Tibial artery (tissue), 4 donors: ENCODE measurements around the gene ASB2.

ENCODE experiments used
- DNase-seq, 2 donors: peaks; one replicate each; pipeline ENCODE4 v3.0.0-alpha.2; 2019
- H3K27ac ChIP-seq, 2 donors: fragments of 200-600 bp; sonication (generic) in 1 of 2; 1 replicate in 1 of 2; 2 replicates in 1 of 2; pipeline ENCODE4 v1.5.1; 2018 to 2019; ENCODE audit warnings: mild to moderate bottlenecking in 1 of 2
- H3K27me3 ChIP-seq, 2 donors: fragments of 200-600 bp; sonication (generic) in 1 of 2; one replicate each; pipeline versions ENCODE4 v1.5.1 to v1.6.0; 2016 to 2019
- H3K36me3 ChIP-seq, 3 donors: fragments of 200-600 bp; sonication (generic) in 2 of 3; one replicate each; pipeline ENCODE4 v1.5.1; 2016 to 2019; ENCODE audit warnings: mild to moderate bottlenecking in 2 of 3
- H3K4me1 ChIP-seq, 4 donors: fragments of 200-600 bp; sonication (generic) in 2 of 4; 1 replicate in 3 of 4; 2 replicates in 1 of 4; pipeline ENCODE4 v1.5.1; 2016 to 2019
- H3K4me3 ChIP-seq, 2 donors: fragments of 200-600 bp; sonication (generic) in 1 of 2; 1 replicate in 1 of 2; 2 replicates in 1 of 2; pipeline ENCODE4 v1.5.1; 2018 to 2019; ENCODE audit warnings: mild to moderate bottlenecking in 2 of 2
- H3K9me3 ChIP-seq, 3 donors: fragments of 200-600 bp; sonication (generic) in 1 of 3; one replicate each; pipeline ENCODE4 v1.5.1; 2016 to 2019
- intact Hi-C: fragments of 100-400 bp; cut with DNase I; formaldehyde crosslinking; loops from one replicate; pipeline ENCODE4 v1.15.0; 2023; ENCODE audit warnings: low total_unique reads
- TF ChIP-seq, protein P1 (sequence below), 2 experiments: fragments of 200-600 bp in 1 of 2; fragments of 450-650 bp in 1 of 2; IDR thresholded peaks; one replicate each; pipeline ENCODE4 v1.5.1; 2017 to 2019; ENCODE audit warnings: antibody characterized with exemption in 2 of 2, mild to moderate bottlenecking in 1 of 2, moderate library complexity in 1 of 2

Gene ASB2

DNA sequence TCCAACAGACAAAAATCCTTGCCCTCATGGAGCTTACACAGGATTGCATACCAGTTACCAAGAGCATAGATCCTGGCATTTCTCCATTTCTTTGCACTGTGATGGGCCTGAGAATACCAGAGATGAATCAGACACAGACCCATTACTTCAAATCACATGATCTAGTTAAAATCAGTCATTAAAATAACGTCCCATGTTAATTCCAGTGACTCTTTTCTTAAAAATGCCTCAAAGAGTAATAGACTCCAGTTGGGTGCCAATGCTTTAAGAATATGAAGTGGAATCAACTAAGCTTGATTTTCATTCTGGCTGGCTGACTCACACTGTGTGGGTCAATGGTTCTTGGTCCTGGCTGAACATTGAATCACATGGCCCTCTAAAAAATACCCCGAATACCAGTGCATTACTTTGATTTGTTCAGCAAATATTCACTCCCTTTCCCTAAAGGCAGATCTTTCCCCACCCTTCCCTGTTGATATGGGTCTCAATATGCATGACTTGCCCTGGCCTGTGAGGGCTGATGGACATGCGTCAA, 11.0 kb downstream of the ASB2 start:
- H3K27ac ChIP-seq = peak overlapping the region; percentile 89
- H3K9me3 ChIP-seq = no peaks in the 10 kb centered on the region
- H3K27me3 ChIP-seq = no peaks in the 10 kb centered on the region
- no peak overlapping the region for H3K4me3 ChIP-seq
- H3K4me1 ChIP-seq = peaks cover 0 to 72% (median 47%) of the 10 kb centered on the region in 4 donors
- intact Hi-C loops = no loop called here
- TF ChIP-seq, protein P1, sequence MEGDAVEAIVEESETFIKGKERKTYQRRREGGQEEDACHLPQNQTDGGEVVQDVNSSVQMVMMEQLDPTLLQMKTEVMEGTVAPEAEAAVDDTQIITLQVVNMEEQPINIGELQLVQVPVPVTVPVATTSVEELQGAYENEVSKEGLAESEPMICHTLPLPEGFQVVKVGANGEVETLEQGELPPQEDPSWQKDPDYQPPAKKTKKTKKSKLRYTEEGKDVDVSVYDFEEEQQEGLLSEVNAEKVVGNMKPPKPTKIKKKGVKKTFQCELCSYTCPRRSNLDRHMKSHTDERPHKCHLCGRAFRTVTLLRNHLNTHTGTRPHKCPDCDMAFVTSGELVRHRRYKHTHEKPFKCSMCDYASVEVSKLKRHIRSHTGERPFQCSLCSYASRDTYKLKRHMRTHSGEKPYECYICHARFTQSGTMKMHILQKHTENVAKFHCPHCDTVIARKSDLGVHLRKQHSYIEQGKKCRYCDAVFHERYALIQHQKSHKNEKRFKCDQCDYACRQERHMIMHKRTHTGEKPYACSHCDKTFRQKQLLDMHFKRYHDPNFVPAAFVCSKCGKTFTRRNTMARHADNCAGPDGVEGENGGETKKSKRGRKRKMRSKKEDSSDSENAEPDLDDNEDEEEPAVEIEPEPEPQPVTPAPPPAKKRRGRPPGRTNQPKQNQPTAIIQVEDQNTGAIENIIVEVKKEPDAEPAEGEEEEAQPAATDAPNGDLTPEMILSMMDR (IDR thresholded peaks at IDR 0.05) = no peak
- no peak for DNase-seq
- peaks cover 7 to 13% (median 11%) of the 10 kb centered on the region in 3 donors for H3K36me3 ChIP-seq

DNA sequence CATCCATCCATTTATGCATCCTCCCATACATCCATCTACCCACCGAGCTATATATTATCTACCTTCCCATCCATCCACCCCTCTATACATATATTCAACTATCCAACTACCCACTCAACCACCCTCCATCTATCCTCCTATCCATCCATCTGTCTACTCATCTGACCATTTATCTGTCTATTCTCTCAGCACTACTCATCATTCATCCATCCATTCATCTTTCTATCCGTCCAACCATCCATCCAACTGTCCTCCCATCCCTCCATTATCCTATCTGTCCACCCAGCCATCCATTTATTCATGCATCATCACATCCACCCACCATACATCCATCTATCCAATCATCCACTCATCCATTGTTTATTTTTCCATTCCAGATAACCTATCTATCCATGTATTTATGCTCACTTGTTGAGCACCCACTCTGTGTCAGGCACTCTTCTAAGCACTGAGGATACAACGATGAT, 11.5 kb downstream of the ASB2 start:
- DNase-seq = no peak
- H3K36me3 ChIP-seq = peaks cover 7 to 13% (median 11%) of the 10 kb centered on the region in 3 donors
- intact Hi-C loops = no loop called here
- TF ChIP-seq, protein P1 (IDR thresholded peaks at IDR 0.05) = no peak
- H3K27me3 ChIP-seq = no peaks in the 10 kb centered on the region
- H3K4me1 ChIP-seq = peaks cover 0 to 72% (median 42%) of the 10 kb centered on the region in 4 donors
- H3K4me3 ChIP-seq = no peak overlapping the region
- H3K9me3 ChIP-seq = no peaks in the 10 kb centered on the region
- H3K27ac ChIP-seq = peak overlapping the region; percentile 89

DNA sequence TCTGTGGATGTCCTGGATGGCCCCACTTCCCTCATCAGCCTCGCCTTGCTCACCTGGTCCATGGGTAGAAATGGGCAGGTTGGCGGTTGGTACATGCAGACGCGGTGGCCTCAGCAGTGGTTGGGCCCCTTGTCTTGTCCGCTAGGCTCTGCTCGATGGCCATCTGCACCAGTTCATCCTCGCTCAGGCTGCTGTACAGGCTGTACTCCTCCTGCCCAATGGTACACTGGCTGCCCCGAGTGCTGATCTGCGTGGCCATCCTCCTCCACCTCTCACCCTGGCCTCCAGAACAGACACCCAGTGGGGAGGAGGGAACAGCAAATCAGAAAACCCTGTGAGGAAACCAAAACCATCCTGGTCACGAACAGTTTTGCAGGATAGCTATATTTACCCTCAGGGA, 12.1 kb downstream of the ASB2 start:
- H3K36me3 ChIP-seq = peaks cover 7 to 13% (median 11%) of the 10 kb centered on the region in 3 donors
- H3K27ac ChIP-seq = peak overlapping the region; percentile 89
- peaks cover 0 to 72% (median 42%) of the 10 kb centered on the region in 4 donors for H3K4me1 ChIP-seq
- H3K4me3 ChIP-seq = no peak overlapping the region
- no peak for DNase-seq
- no peaks in the 10 kb centered on the region for H3K27me3 ChIP-seq
- TF ChIP-seq, protein P1 (IDR thresholded peaks at IDR 0.05) = no peak
- H3K9me3 ChIP-seq = no peaks in the 10 kb centered on the region
- intact Hi-C loops = no loop called here

DNA sequence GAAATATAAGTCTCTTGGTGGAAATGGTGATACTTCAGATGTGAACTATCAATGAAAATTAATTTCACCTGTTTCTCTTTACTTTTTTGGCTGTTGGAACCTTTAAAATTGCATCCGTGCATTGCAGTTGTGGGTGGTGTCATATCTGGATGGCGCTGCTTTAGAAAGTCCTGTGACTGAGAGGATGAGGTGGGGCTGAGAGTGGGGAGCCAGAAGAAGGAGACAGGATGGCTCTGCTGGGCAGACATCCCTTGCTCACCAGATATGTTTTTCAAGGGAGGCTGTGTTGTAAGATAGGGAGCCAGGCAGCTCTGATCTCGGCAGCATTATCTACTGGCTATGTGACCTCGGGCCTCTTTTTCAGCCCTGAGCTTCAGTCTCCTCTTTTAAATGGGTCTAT, 12.7 kb downstream of the ASB2 start:
- Histone ChIP-seq H3K4me1 (peaks cover 0 to 72% (median 41%) of the 10 kb centered on the region in 4 donors), H3K36me3 (peaks cover 11 to 13% (median 12%) of the 10 kb centered on the region in 3 donors), H3K4me3 (no peak overlapping the region), H3K27me3 (no peaks in the 10 kb centered on the region), H3K27ac (peak overlapping the region; percentile 89), H3K9me3 (no peaks in the 10 kb centered on the region)
- TF ChIP-seq, protein P1 (IDR thresholded peaks at IDR 0.05) = no peak
- no peak for DNase-seq
- intact Hi-C loops = no loop called here

DNA sequence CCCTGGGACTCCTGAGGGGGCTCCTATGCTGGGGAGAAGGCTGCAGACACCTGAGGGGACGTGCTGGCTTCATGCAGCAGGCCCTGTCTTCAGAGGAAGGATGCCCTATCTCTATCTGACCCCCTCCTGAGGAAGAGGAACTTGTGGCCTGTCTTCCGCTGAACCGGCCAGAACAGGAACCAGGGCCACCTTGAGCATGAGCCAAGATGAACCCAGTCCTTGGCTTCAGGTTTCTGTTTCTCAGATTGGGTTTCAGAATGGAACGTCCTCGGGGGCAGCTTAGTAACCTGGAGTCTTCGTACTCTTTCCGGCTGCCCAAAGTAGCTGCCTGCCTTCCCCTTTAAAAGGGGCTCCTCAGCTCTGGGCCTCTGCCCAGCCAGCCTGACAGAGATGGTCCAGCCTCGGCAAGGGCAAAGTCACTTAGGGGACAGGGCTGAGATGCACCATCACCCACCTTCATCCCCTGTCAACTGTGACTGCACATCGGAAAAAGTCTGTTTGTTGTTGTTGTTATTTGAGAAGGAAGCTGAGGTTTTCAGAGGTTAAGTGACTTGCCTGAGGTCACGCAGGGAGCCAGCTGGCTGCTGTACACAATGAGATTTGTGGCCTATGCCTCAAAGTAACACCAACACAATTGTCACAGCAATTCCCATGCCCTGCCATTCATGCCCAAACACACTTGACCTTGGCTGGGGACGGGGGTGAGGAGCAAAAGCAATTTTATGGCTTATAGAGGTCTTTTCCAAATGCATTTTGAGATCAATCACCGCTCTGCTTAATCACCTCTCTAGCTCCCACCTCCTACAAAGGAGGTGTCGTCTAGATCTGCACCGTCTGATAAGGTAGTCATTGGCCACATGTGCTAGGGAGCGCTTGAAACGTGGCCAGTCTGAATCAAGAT, 13.4 kb downstream of the ASB2 start:
- no peak for DNase-seq
- intact Hi-C loops = no loop called here
- TF ChIP-seq, protein P1 (IDR thresholded peaks at IDR 0.05) = no peak
- peaks cover 11 to 14% (median 13%) of the 10 kb centered on the region in 3 donors for H3K36me3 ChIP-seq
- H3K9me3 ChIP-seq = no peaks in the 10 kb centered on the region
- H3K4me3 ChIP-seq = no peak overlapping the region
- H3K27ac ChIP-seq = peak overlapping the region; percentile 27 to 89
- no peaks in the 10 kb centered on the region for H3K27me3 ChIP-seq
- H3K4me1 ChIP-seq = peaks cover 0 to 70% (median 34%) of the 10 kb centered on the region in 4 donors
